ENCODE results near the gene AQP2.
"Not testable (repeated sequence)": the region's sequence is repeated elsewhere in the genome, so short reads cannot be mapped to it uniquely, and the experiment has no call there.

The AQP2 gene

GRCh38 chr12:49987625-49988303 lies 37.2 kb downstream of the AQP2 start:
- DNase-seq (ENCODE audit: low read depth in 2 of 2): no peak

GRCh38 chr12:49989400-49989799 lies 38.9 kb downstream of the AQP2 start:
- not testable (repeated sequence) for DNase-seq (ENCODE audit: low read depth in 2 of 2)

GRCh38 chr12:49990273-49990672 lies 39.7 kb downstream of the AQP2 start:
- no peak for DNase-seq (ENCODE audit: low read depth in 2 of 2)

GRCh38 chr12:49998453-49998852 lies 47.9 kb downstream of the AQP2 start:
- no peak for DNase-seq (ENCODE audit: low read depth in 2 of 2)

GRCh38 chr12:50003595-50003994 lies 53.1 kb downstream of the AQP2 start:
- no peak for DNase-seq (ENCODE audit: low read depth in 2 of 2)

- DNase-seq (ENCODE audit: low read depth in 2 of 2): no peak
Observed at GRCh38 chr12:50004696-50005095, 54.2 kb downstream of the AQP2 start.

- no peak for DNase-seq (ENCODE audit: low read depth in 2 of 2)
Observed at GRCh38 chr12:50005175-50005574, 54.6 kb downstream of the AQP2 start.

- DNase-seq (ENCODE audit: low read depth in 2 of 2): no peak
Observed at GRCh38 chr12:50006280-50006679, 55.7 kb downstream of the AQP2 start.

- no peak for DNase-seq (ENCODE audit: low read depth in 2 of 2)
Observed at GRCh38 chr12:50006754-50007442, 56.4 kb downstream of the AQP2 start.

Data from stimulated activated CD4-positive, alpha-beta T cell treated with anti-CD3 and anti-CD28 coated beads, Interleukin-4, amount 100 ng/mL, for 48 hours (primary cell).